Keratinocyte (primary cell): Measurements from ENCODE around the gene NAMPT.

ENCODE experiments used
- CTCF ChIP-seq, 3 experiments: IDR thresholded peaks in 1 of 3; conservative IDR thresholded peaks in 1 of 3; optimal IDR thresholded peaks in 1 of 3; 2 replicates in 2 of 3; 3 replicates in 1 of 3; pipeline versions ENCODE3 to v1.5.1; 2011; ENCODE audit warnings: low read length in 3 of 3, mild to moderate bottlenecking in 3 of 3, moderate library complexity in 2 of 3, control low read depth in 1 of 3, inconsistent platforms in 1 of 3; ENCODE audit not compliant: insufficient read depth in 2 of 3; ENCODE audit errors: extremely low read depth in 1 of 3
- EZH2 ChIP-seq: IDR thresholded peaks from one replicate; pipeline ENCODE4 v1.6.1; 2012; ENCODE audit warnings: inconsistent platforms, mild to moderate bottlenecking, low read length, moderate library complexity

- TF ChIP-seq EZH2 = no peak
- TF ChIP-seq CTCF (optimal IDR thresholded peaks at IDR 0.05 in 1 of 3, IDR thresholded peaks at IDR 0.05 in 1 of 3, conservative IDR thresholded peaks at IDR 0.05 in 1 of 3; ENCODE audit: extremely low read depth in 1 of 3, insufficient read depth in 2 of 3, low read length in 3 of 3) = no peak
Measured at GRCh38 chr7:106224797-106225196, 60.0 kb downstream of the NAMPT start.
